OCI-LY7 (cell line): Measurements from ENCODE around the gene IRF8.

ENCODE experiments used
- EZH2phosphoT487 ChIP-seq: fragments of 200-600 bp; sonication (generic); IDR thresholded peaks from 2 replicates; pipeline ENCODE4 v1.6.1; 2018; ENCODE audit warnings: low read depth, borderline replicate concordance, mild to moderate bottlenecking, mixed run types, antibody characterized with exemption, low read length, moderate library complexity, mixed read lengths
- TF ChIP-seq, protein P1 (sequence below): fragments of 200-600 bp; sonication (generic); conservative IDR thresholded peaks from 2 replicates; pipeline ENCODE4 v1.5.1; 2014; ENCODE audit warnings: mild to moderate bottlenecking, antibody characterized with exemption, low read length, moderate library complexity, mixed read lengths

DNA sequence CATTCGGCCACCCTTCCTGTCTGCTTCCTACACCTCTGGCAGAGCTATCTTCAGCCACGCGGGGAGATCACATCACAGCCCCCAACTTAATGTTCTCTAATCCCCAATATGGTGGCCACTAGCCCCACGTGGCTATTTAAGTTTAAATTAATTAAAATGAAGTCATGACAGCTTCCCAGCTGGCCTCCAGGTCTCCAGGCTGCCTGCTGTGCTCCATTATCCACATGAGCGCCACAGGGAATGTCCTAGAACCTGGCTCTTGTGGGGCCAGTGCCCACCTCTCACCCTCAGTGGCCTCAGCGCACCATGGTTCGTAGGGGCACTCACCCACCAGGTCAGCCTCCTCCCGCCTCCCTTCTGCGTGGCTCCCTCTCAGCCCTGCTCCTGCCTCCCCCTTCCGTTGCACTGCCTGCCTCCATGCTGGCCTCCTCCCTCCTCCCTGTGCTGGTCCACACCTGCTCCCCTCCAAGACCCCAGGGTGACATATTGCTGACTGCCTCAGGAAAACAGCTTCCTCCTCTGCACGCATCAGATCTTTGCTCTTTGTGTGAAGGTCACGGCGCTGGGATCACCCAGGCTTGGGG is 47.7 kb downstream of the IRF8 start:
- TF ChIP-seq, protein P1, sequence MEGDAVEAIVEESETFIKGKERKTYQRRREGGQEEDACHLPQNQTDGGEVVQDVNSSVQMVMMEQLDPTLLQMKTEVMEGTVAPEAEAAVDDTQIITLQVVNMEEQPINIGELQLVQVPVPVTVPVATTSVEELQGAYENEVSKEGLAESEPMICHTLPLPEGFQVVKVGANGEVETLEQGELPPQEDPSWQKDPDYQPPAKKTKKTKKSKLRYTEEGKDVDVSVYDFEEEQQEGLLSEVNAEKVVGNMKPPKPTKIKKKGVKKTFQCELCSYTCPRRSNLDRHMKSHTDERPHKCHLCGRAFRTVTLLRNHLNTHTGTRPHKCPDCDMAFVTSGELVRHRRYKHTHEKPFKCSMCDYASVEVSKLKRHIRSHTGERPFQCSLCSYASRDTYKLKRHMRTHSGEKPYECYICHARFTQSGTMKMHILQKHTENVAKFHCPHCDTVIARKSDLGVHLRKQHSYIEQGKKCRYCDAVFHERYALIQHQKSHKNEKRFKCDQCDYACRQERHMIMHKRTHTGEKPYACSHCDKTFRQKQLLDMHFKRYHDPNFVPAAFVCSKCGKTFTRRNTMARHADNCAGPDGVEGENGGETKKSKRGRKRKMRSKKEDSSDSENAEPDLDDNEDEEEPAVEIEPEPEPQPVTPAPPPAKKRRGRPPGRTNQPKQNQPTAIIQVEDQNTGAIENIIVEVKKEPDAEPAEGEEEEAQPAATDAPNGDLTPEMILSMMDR = no peak
- no peak for TF ChIP-seq EZH2phosphoT487
